Activated CD8-positive, alpha-beta memory T cell treated with anti-CD3 and anti-CD28 coated beads, Interleukin-2, amount 50 U/mL, for 24 hours (primary cell): ENCODE data around the gene RASSF8.

Experiments used
- DNase-seq: peaks from one replicate; pipeline ENCODE4 v3.0.0-alpha.2; 2020; ENCODE audit errors: extremely low read depth

Gene RASSF8

GRCh38 chr12:26102953-26103352, 144.5 kb downstream of the RASSF8 start:
- DNase-seq: no peak

- no peak for DNase-seq
These were observed 147.9 kb downstream of the RASSF8 start for GRCh38 chr12:26106347-26106746.

GRCh38 chr12:26108915-26109314, 150.4 kb downstream of the RASSF8 start:
- no peak for DNase-seq

GRCh38 chr12:26109343-26109881, 150.9 kb downstream of the RASSF8 start:
- no peak for DNase-seq

- DNase-seq: no peak
These were observed 153.8 kb downstream of the RASSF8 start for GRCh38 chr12:26112232-26112631.

GRCh38 chr12:26112703-26113147, 154.2 kb downstream of the RASSF8 start:
- no peak for DNase-seq

GRCh38 chr12:26113181-26113654, 154.7 kb downstream of the RASSF8 start:
- DNase-seq: no peak

- peak; percentile 18 for DNase-seq
These were observed 155.6 kb downstream of the RASSF8 start for GRCh38 chr12:26113853-26114719.

- DNase-seq: no peak
These were observed 156.4 kb downstream of the RASSF8 start for GRCh38 chr12:26114720-26115401.

GRCh38 chr12:26116829-26117715, 158.6 kb downstream of the RASSF8 start:
- no peak for DNase-seq

GRCh38 chr12:26118308-26118707, 159.8 kb downstream of the RASSF8 start:
- no peak for DNase-seq

GRCh38 chr12:26119391-26119989, 161.0 kb downstream of the RASSF8 start:
- no peak for DNase-seq

GRCh38 chr12:26120561-26121274, 162.2 kb downstream of the RASSF8 start:
- DNase-seq: no peak

GRCh38 chr12:26121323-26122060, 163.0 kb downstream of the RASSF8 start:
- no peak for DNase-seq

- no peak for DNase-seq
These were observed 163.7 kb downstream of the RASSF8 start for GRCh38 chr12:26122061-26122680.

GRCh38 chr12:26122681-26123481, 164.4 kb downstream of the RASSF8 start:
- DNase-seq: no peak

- no peak for DNase-seq
These were observed 165.0 kb downstream of the RASSF8 start for GRCh38 chr12:26123482-26123980.
